OCI-LY7 (cell line): ENCODE measurements around the gene PRKD1. TPM values are rescaled to one million over a fixed set of nuclear protein-coding genes. Genes with fewer than 3 reads are reported as not detected.

Experiments
- BruUV-seq: library from RNA; stranded (reverse); fragments of 400-500 nt; replicated peaks from 2 replicates; lab custom pipeline; 2021; lab: Mats Ljungman, UMichigan
- CTCF ChIA-PET: fragments of 300-600 bp; sonication (Branson Sonifier 250); formaldehyde crosslinking; loops from one replicate; lab custom pipeline; 2022; ENCODE audit warnings: antibody characterized with exemption; ENCODE audit not compliant: unreplicated experiment; lab: Charles Lee
- POLR2A ChIA-PET: fragments of 300-600 bp; sonication (Branson Sonifier 250); formaldehyde crosslinking; loops from one replicate; lab custom pipeline; 2022; ENCODE audit warnings: antibody characterized with exemption; lab: Charles Lee
- DNase-seq: peaks from one replicate; pipeline ENCODE4 v3.0.0-alpha.2; 2015; ENCODE audit warnings: low spot score
- H2AFZ ChIP-seq: fragments of 200-600 bp; sonication (generic), shearing (Covaris generic); 2 replicates; pipeline ENCODE4 v1.6.1; 2014; ENCODE audit warnings: mild to moderate bottlenecking, antibody characterized with exemption, low read length, moderate library complexity
- H3K27ac ChIP-seq: fragments of 200-600 bp; sonication (generic); 2 replicates; pipeline ENCODE4 v1.5.1; 2014; ENCODE audit warnings: mixed run types, low read depth, mild to moderate bottlenecking, moderate library complexity, low read length, inconsistent platforms; ENCODE audit not compliant: poor library complexity, severe bottlenecking
- H3K36me3 ChIP-seq: fragments of 200-600 bp; sonication (generic); 2 replicates; pipeline ENCODE4 v1.6.1; 2014; ENCODE audit warnings: mild to moderate bottlenecking, antibody characterized with exemption, low read length, moderate library complexity, mixed read lengths; ENCODE audit not compliant: insufficient read depth
- H3K4me1 ChIP-seq: fragments of 200-600 bp; sonication (generic); 2 replicates; pipeline ENCODE4 v1.5.1; 2014; ENCODE audit warnings: mild to moderate bottlenecking, low read length; ENCODE audit not compliant: insufficient read depth, poor library complexity, severe bottlenecking
- H3K4me2 ChIP-seq: fragments of 200-600 bp; sonication (generic); 2 replicates; pipeline ENCODE4 v1.6.1; 2014; ENCODE audit warnings: mild to moderate bottlenecking, low read length
- H3K4me3 ChIP-seq: fragments of 200-600 bp; sonication (generic); 2 replicates; pipeline ENCODE4 v1.5.1; 2014; ENCODE audit warnings: mild to moderate bottlenecking, low read depth, low read length; ENCODE audit not compliant: poor library complexity, severe bottlenecking
- H3K79me2 ChIP-seq: fragments of 200-600 bp; sonication (generic); 2 replicates; pipeline ENCODE4 v1.6.1; 2016; ENCODE audit warnings: low read depth, mild to moderate bottlenecking, low read length, moderate library complexity, mixed read lengths; ENCODE audit not compliant: insufficient read depth
- H3K9me2 ChIP-seq: fragments of 200-600 bp; sonication (generic); 2 replicates; pipeline ENCODE4 v1.6.1; 2016; ENCODE audit warnings: mild to moderate bottlenecking, low read length, mixed read lengths; ENCODE audit not compliant: insufficient read depth
- H3K9me3 ChIP-seq: fragments of 200-600 bp; sonication (generic); 2 replicates; pipeline ENCODE4 v1.6.1; 2014; ENCODE audit warnings: mild to moderate bottlenecking, mixed run types, low read length, mixed read lengths
- H4K20me1 ChIP-seq: fragments of 200-600 bp; sonication (generic); 2 replicates; pipeline ENCODE4 v1.6.1; 2014; ENCODE audit warnings: mild to moderate bottlenecking, antibody characterized with exemption, low read length, moderate library complexity, mixed read lengths; ENCODE audit not compliant: insufficient read depth
- CTCF ChIP-seq: fragments of 200-600 bp; sonication (generic); conservative IDR thresholded peaks from 2 replicates; pipeline ENCODE4 v1.5.1; 2014; ENCODE audit warnings: mild to moderate bottlenecking, antibody characterized with exemption, low read length, moderate library complexity, mixed read lengths
- EZH2phosphoT487 ChIP-seq: fragments of 200-600 bp; sonication (generic); IDR thresholded peaks from 2 replicates; pipeline ENCODE4 v1.6.1; 2018; ENCODE audit warnings: low read depth, borderline replicate concordance, mild to moderate bottlenecking, mixed run types, antibody characterized with exemption, low read length, moderate library complexity, mixed read lengths
- intact Hi-C: fragments of 100-400 bp; cut with micrococcal nuclease; formaldehyde crosslinking; loops from one replicate; pipeline ENCODE4 v1.10.0; 2022; ENCODE audit not compliant: unreplicated experiment
- total RNA-seq, 2 experiments: library from RNA; depleted of rRNA in 1 of 2; stranded (reverse); fragments of >200 nt in 1 of 2; shearing (Covaris generic) in 1 of 2; gene quantifications; 2 replicates each; pipeline ENCODE4 v1.2.3, GENCODE V29; 2014 to 2022

PRKD1 gene
- total RNA-seq, 2 experiments from 2014 or later, result not detected

GRCh38 chr14:29629839-29630238, 297.8 kb downstream of the PRKD1 start:
- TF ChIP-seq EZH2phosphoT487 (no peak), CTCF (no peak)
- POLR2A ChIA-PET, result interaction anchor here (1.2 kb wide), 1 partner anchor 40 kb away, joined by 3 read pairs; no protein-coding TSS in a partner anchor
- no peaks in the 10 kb centered on the region for H3K79me2 ChIP-seq
- no peak for DNase-seq
- no peaks in the 10 kb centered on the region for H3K4me1 ChIP-seq
- H2AFZ ChIP-seq, result no peak overlapping the region
- BruUV-seq, result no TSS peak
- no peaks in the 10 kb centered on the region for H3K9me2 ChIP-seq
- no peak overlapping the region for H3K4me2 ChIP-seq
- no peaks in the 10 kb centered on the region for H3K36me3 ChIP-seq
- intact Hi-C loops, result no loop called here
- no peak overlapping the region for H3K27ac ChIP-seq
- H3K4me3 ChIP-seq, result no peak overlapping the region
- CTCF ChIA-PET, result interaction anchor here (0.6 kb wide), 1 partner anchor 680 kb away, joined by 3 read pairs; no protein-coding TSS in a partner anchor
- H4K20me1 ChIP-seq, result no peaks in the 10 kb centered on the region
- no peaks in the 10 kb centered on the region for H3K9me3 ChIP-seq

- POLR2A ChIA-PET, result no interaction called here
- no peak overlapping the region for H3K4me3 ChIP-seq
- CTCF ChIA-PET, result no interaction called here
- no peak overlapping the region for H3K4me2 ChIP-seq
- no peaks in the 10 kb centered on the region for H3K9me2 ChIP-seq
- DNase-seq, result no peak
- H2AFZ ChIP-seq, result no peak overlapping the region
- no peak overlapping the region for H3K27ac ChIP-seq
- no peaks in the 10 kb centered on the region for H3K9me3 ChIP-seq
- no peaks in the 10 kb centered on the region for H3K36me3 ChIP-seq
- no peaks in the 10 kb centered on the region for H3K4me1 ChIP-seq
- intact Hi-C loops, result no loop called here
- no peaks in the 10 kb centered on the region for H4K20me1 ChIP-seq
- no peak for TF ChIP-seq CTCF
- TF ChIP-seq EZH2phosphoT487, result no peak
- no peaks in the 10 kb centered on the region for H3K79me2 ChIP-seq
- BruUV-seq, result no TSS peak
Measured at GRCh38 chr14:29627137-29627536, 300.5 kb downstream of the PRKD1 start.

GRCh38 chr14:29618323-29619067, 309.2 kb downstream of the PRKD1 start:
- no TSS peak for BruUV-seq
- Histone ChIP-seq H3K4me3 (no peak overlapping the region), H3K79me2 (no peaks in the 10 kb centered on the region), H3K4me1 (no peaks in the 10 kb centered on the region), H3K9me3 (peaks cover 13% of the 10 kb centered on the region; the same call in 1 of the 2 replicates), H2AFZ (no peak overlapping the region), H3K9me2 (no peaks in the 10 kb centered on the region), H3K36me3 (no peaks in the 10 kb centered on the region), H4K20me1 (no peaks in the 10 kb centered on the region), H3K27ac (no peak overlapping the region), H3K4me2 (no peak overlapping the region)
- intact Hi-C loops, result no loop called here
- TF ChIP-seq CTCF, result no peak
- no peak for TF ChIP-seq EZH2phosphoT487
- DNase-seq, result no peak
- CTCF ChIA-PET, result no interaction called here
- POLR2A ChIA-PET, result interaction anchor here (0.7 to 1.3 kb wide), 2 partner anchors 12 to 37 kb away, joined by 3 read pairs; no protein-coding TSS in a partner anchor
